PC-9 (cell line): ENCODE results near the gene MAP1A. TPM values are rescaled to one million over a fixed set of nuclear protein-coding genes. Genes with fewer than 3 reads are reported as not detected.

Source experiments
- BruUV-seq: library from RNA; stranded (reverse); fragments of 400-500 nt; replicated peaks from 2 replicates; lab custom pipeline; 2021; lab: Mats Ljungman, UMichigan
- CTCF ChIA-PET: fragments of 300-600 bp; sonication (Branson Sonifier 250); formaldehyde crosslinking; loops from one replicate; lab custom pipeline; 2022; ENCODE audit warnings: antibody characterized with exemption; lab: Charles Lee
- POLR2A ChIA-PET: fragments of 300-600 bp; sonication (Branson Sonifier 250); formaldehyde crosslinking; loops from one replicate; lab custom pipeline; 2022; ENCODE audit warnings: antibody characterized with exemption; ENCODE audit not compliant: unreplicated experiment; lab: Charles Lee
- DNase-seq, 2 experiments: peaks; one replicate each; pipeline versions ENCODE4 v3.0.0 to v3.0.0-alpha.2; 2015 to 2022; ENCODE audit warnings: mixed read lengths in 1 of 2
- H2AFZ ChIP-seq: fragments of 200-600 bp; sonication (generic); 2 replicates; pipeline ENCODE4 v1.8.1; 2017; ENCODE audit warnings: antibody characterized with exemption
- H3F3A ChIP-seq: fragments of 200-600 bp; sonication (generic); 2 replicates; pipeline ENCODE4 v1.8.1; 2017; ENCODE audit warnings: antibody characterized with exemption, mild to moderate bottlenecking, low read depth; ENCODE audit not compliant: insufficient read depth
- H3K27ac ChIP-seq: fragments of 200-600 bp; sonication (generic); 2 replicates; pipeline ENCODE4 v1.6.1; 2016; ENCODE audit warnings: mixed run types
- H3K27me3 ChIP-seq: fragments of 200-600 bp; sonication (generic); 2 replicates; pipeline ENCODE4 v1.6.1; 2016; ENCODE audit warnings: low read depth, mixed run types; ENCODE audit not compliant: insufficient read depth
- H3K36me3 ChIP-seq: fragments of 200-600 bp; sonication (generic); 2 replicates; pipeline ENCODE4 v1.6.1; 2016; ENCODE audit warnings: low read depth, mixed run types
- H3K4me1 ChIP-seq: fragments of 200-600 bp; sonication (generic); replicated peaks from 2 replicates; pipeline ENCODE4 v1.6.1; 2016; ENCODE audit warnings: mixed run types; ENCODE audit not compliant: insufficient read depth
- H3K4me2 ChIP-seq: fragments of 200-600 bp; sonication (generic); 2 replicates; pipeline ENCODE4 v1.6.1; 2017; ENCODE audit warnings: mixed run types
- H3K4me3 ChIP-seq: fragments of 200-600 bp; sonication (generic); 2 replicates; pipeline ENCODE4 v1.6.1; 2016; ENCODE audit warnings: mixed run types
- H3K79me2 ChIP-seq: fragments of 200-600 bp; sonication (generic); 2 replicates; pipeline ENCODE4 v1.6.1; 2017; ENCODE audit warnings: low read depth, mixed run types
- H3K9me2 ChIP-seq: fragments of 200-600 bp; sonication (generic); 2 replicates; pipeline ENCODE4 v1.8.1; 2017; ENCODE audit warnings: mild to moderate bottlenecking; ENCODE audit not compliant: insufficient read depth
- H3K9me3 ChIP-seq: fragments of 200-600 bp; sonication (generic); 2 replicates; pipeline ENCODE4 v1.8.1; 2016; ENCODE audit warnings: low read depth; ENCODE audit not compliant: insufficient read depth
- H4K20me1 ChIP-seq: fragments of 200-600 bp; sonication (generic); 2 replicates; pipeline ENCODE4 v1.8.1; 2017; ENCODE audit not compliant: insufficient read depth
- EZH2 ChIP-seq: fragments of 200-600 bp; sonication (generic); IDR thresholded peaks from 2 replicates; pipeline ENCODE4 v1.8.0; 2017; ENCODE audit warnings: antibody characterized with exemption, low read depth
- intact Hi-C: fragments of 100-400 bp; cut with micrococcal nuclease; formaldehyde crosslinking; loops from one replicate; pipeline ENCODE4 v1.10.0; 2022; ENCODE audit not compliant: unreplicated experiment
- total RNA-seq: library from RNA; stranded (reverse); gene quantifications from 2 replicates; pipeline ENCODE4 v1.2.3, GENCODE V29; 2021
- TF ChIP-seq, protein P1 (sequence below): fragments of 200-600 bp; sonication (generic); conservative IDR thresholded peaks from 2 replicates; pipeline ENCODE4 v1.6.1; 2017; ENCODE audit warnings: mixed run types, antibody characterized with exemption, mild to moderate bottlenecking, moderate library complexity

MAP1A gene
- total RNA-seq, 1 experiment from 2014 or later: 2.1 TPM

DNA sequence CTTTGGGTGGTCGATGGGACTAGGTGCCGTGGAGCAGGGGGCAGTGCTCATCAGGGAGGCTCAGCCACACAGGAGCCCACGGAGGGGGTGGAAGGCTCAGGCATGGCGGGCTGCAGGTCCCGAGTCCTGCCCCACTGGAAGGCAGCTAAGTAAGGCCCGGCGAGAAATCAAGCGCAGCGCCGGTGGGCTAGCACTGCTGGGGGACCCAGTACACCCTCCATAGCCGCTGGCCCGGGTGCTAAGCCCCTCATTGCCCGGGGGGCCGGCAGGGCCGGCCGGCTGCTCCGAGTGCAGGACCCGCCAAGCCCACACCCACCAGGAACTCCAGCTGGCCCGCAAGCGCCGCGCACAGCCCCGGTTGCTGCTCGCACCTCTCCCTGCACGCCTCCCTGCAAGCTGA lies 43.5 kb upstream of the MAP1A start:
- peaks cover 12% of the 10 kb centered on the region for H3K36me3 ChIP-seq
- no TSS peak for BruUV-seq
- H3K4me3 ChIP-seq: no peak overlapping the region

DNA sequence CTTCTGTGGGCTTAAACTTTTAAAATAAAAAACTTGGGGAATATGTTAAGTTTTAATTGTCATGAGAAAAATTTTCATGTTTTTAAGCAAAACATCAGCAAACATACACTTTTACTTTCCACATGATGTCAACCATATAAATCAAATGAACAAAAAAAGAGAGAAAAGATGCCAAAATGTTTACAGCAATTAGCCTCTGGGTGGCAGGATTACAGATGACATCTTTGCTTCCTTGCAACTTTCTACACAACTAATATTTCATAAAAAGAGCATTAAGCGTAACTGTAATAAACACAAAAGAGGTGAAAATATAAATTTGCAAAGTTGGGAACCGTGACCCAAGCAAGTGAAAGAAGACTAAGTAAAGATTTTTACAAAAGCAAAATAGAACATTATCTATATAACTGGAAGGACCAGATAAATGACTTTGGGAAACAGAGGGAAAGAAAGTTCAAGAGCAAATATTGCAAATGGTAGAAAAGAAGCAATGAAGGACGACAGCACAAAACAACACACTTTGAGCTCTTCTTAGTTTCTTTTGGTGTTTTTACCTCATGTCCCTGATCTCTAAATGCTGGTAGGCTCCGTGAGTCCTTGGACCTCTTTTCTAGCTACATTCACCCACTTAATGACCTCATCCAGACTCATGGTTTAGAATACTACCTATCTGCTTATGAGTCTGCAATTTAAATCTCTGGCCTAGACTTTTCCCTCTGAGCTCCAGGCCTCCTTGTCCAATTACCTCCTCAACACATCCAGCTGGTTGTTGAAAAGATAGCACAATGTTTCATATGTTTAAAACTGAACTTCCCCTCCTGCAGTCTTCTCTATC lies 33.9 kb upstream of the MAP1A start:
- H3K4me1 ChIP-seq: no peaks in the 10 kb centered on the region
- no peaks in the 10 kb centered on the region; the same call in 1 of the 2 replicates for H4K20me1 ChIP-seq
- H3K4me3 ChIP-seq: no peak overlapping the region
- no peak for TF ChIP-seq EZH2
- TF ChIP-seq, protein P1, sequence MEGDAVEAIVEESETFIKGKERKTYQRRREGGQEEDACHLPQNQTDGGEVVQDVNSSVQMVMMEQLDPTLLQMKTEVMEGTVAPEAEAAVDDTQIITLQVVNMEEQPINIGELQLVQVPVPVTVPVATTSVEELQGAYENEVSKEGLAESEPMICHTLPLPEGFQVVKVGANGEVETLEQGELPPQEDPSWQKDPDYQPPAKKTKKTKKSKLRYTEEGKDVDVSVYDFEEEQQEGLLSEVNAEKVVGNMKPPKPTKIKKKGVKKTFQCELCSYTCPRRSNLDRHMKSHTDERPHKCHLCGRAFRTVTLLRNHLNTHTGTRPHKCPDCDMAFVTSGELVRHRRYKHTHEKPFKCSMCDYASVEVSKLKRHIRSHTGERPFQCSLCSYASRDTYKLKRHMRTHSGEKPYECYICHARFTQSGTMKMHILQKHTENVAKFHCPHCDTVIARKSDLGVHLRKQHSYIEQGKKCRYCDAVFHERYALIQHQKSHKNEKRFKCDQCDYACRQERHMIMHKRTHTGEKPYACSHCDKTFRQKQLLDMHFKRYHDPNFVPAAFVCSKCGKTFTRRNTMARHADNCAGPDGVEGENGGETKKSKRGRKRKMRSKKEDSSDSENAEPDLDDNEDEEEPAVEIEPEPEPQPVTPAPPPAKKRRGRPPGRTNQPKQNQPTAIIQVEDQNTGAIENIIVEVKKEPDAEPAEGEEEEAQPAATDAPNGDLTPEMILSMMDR: peak; percentile 48; the same call in 1 of the 2 replicates
- H3F3A ChIP-seq: no peaks in the 10 kb centered on the region
- no TSS peak for BruUV-seq
- no peak overlapping the region for H3K27ac ChIP-seq
- no peaks in the 10 kb centered on the region for H3K79me2 ChIP-seq
- H2AFZ ChIP-seq: no peak overlapping the region
- H3K9me3 ChIP-seq: no peaks in the 10 kb centered on the region
- ChIA-PET CTCF (interaction anchor here (0.6 kb wide), 1 partner anchor 69 kb away, joined by 8 read pairs; no protein-coding TSS in a partner anchor), POLR2A (interaction anchor here (0.6 to 0.7 kb wide), 2 partner anchors 46 to 944 kb away, joined by 3 read pairs; no protein-coding TSS in a partner anchor)
- H3K4me2 ChIP-seq: no peak overlapping the region
- peaks cover 11% of the 10 kb centered on the region; the same call in 1 of the 2 replicates for H3K36me3 ChIP-seq
- H3K27me3 ChIP-seq: no peaks in the 10 kb centered on the region
- no peaks in the 10 kb centered on the region for H3K9me2 ChIP-seq
- intact Hi-C loops: no loop called here
- no peak for DNase-seq

More for the DNA sequence above, 43.5 kb upstream of the MAP1A start:
- H3K27me3 ChIP-seq: no peaks in the 10 kb centered on the region
- ChIA-PET CTCF (no interaction called here), POLR2A (no interaction called here)
- H3K9me3 ChIP-seq: no peaks in the 10 kb centered on the region
- no peak overlapping the region for H3K27ac ChIP-seq
- H3K4me1 ChIP-seq: no peaks in the 10 kb centered on the region
- no peak overlapping the region for H2AFZ ChIP-seq
- H3K9me2 ChIP-seq: no peaks in the 10 kb centered on the region
- no peak overlapping the region for H3K4me2 ChIP-seq
- intact Hi-C loops: no loop called here
- H4K20me1 ChIP-seq: no peaks in the 10 kb centered on the region
- DNase-seq: no peak
- no peaks in the 10 kb centered on the region for H3K79me2 ChIP-seq
- TF ChIP-seq EZH2: no peak
- TF ChIP-seq, protein P1: no peak
- H3F3A ChIP-seq: no peaks in the 10 kb centered on the region

DNA sequence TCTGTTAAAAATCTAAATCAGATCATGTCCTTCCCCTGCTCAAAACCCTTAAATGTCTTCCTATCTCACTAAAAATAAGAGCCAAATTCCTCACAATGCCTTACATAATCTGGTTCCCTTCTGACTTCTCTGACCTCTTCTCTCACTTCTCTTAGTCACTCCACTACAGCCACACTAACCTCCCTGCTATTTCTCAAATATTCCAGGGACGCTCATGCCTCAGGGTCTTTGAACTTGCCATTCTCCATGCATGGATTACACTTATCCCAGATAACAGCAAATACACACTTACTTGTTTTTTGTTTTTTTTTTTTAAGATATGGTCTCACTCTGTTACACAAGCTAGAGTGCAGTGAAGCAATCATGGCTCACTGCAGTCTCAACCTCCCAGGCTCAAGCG lies 33.0 kb upstream of the MAP1A start:
- no peaks in the 10 kb centered on the region for H3K9me2 ChIP-seq
- no peak overlapping the region for H3K4me3 ChIP-seq
- no peaks in the 10 kb centered on the region for H3K79me2 ChIP-seq
- TF ChIP-seq EZH2: no peak
- TF ChIP-seq, protein P1: no peak
- intact Hi-C loops: no loop called here
- H3K4me1 ChIP-seq: no peaks in the 10 kb centered on the region
- H3F3A ChIP-seq: no peaks in the 10 kb centered on the region
- ChIA-PET CTCF (no interaction called here), POLR2A (no interaction called here)
- no peak overlapping the region for H3K4me2 ChIP-seq
- DNase-seq: no peak
- H3K36me3 ChIP-seq: 0 out of 2 replicates have a peak, but pooled peaks cover 4% of the 10 kb centered on the region
- H2AFZ ChIP-seq: no peak overlapping the region
- no TSS peak for BruUV-seq
- no peaks in the 10 kb centered on the region for H3K9me3 ChIP-seq
- H4K20me1 ChIP-seq: no peaks in the 10 kb centered on the region; the same call in 1 of the 2 replicates
- H3K27ac ChIP-seq: no peak overlapping the region
- H3K27me3 ChIP-seq: no peaks in the 10 kb centered on the region
